Vagina (tissue), 2 donors: ENCODE results near the gene PBX4. TPM values are rescaled to one million over a fixed set of nuclear protein-coding genes. Genes with fewer than 3 reads are reported as not detected.

Source experiments
- DNase-seq, 2 donors: peaks; one replicate each; pipeline ENCODE4 v3.0.0-alpha.2; 2017; ENCODE audit errors: extremely low spot score in 2 of 2
- H3K27ac ChIP-seq: fragments of 200-600 bp; sonication (generic); one replicate; pipeline ENCODE4 v1.5.1; 2019
- H3K27me3 ChIP-seq: fragments of 200-600 bp; sonication (generic); one replicate; pipeline ENCODE4 v1.5.1; 2019
- H3K36me3 ChIP-seq, 2 donors: fragments of 200-600 bp; sonication (generic); one replicate each; pipeline ENCODE4 v1.5.1; 2017 to 2019
- H3K4me1 ChIP-seq: fragments of 200-600 bp; sonication (generic); one replicate; pipeline ENCODE4 v1.5.1; 2019
- H3K4me3 ChIP-seq, 2 donors: fragments of 200-600 bp; sonication (generic); 1 replicate in 1 of 2; 2 replicates in 1 of 2; pipeline ENCODE4 v1.5.1; 2016 to 2019
- H3K9me3 ChIP-seq: fragments of 200-600 bp; sonication (generic); one replicate; pipeline ENCODE4 v1.5.1; 2019
- CTCF ChIP-seq, 3 experiments: fragments of 450-650 bp in 2 of 3; fragments of 200-600 bp in 1 of 3; sonication (generic) in 1 of 3; IDR thresholded peaks; one replicate each; pipeline ENCODE4 v1.5.1; 2017 to 2019; ENCODE audit warnings: antibody characterized with exemption in 3 of 3, mild to moderate bottlenecking in 2 of 3, moderate library complexity in 2 of 3
- POLR2A ChIP-seq, 2 donors: fragments of 450-650 bp; IDR thresholded peaks; one replicate each; pipeline ENCODE4 v1.6.1; 2017; ENCODE audit warnings: antibody characterized with exemption in 2 of 2, mild to moderate bottlenecking in 2 of 2, moderate library complexity in 2 of 2
- POLR2AphosphoS5 ChIP-seq, 2 donors: sonication (generic); formaldehyde crosslinking; IDR thresholded peaks; one replicate each; pipeline ENCODE4 v1.9.0; 2017; ENCODE audit warnings: antibody characterized with exemption in 2 of 2, mild to moderate bottlenecking in 2 of 2, low read depth in 1 of 2; ENCODE audit not compliant: insufficient read depth in 1 of 2
- intact Hi-C: fragments of 100-400 bp; cut with DNase I; formaldehyde crosslinking; loops from one replicate; pipeline ENCODE4 v1.15.1; 2023
- total RNA-seq: library from RNA; depleted of rRNA; stranded (reverse); fragments of >200 nt; gene quantifications from one replicate; pipeline ENCODE4 v1.2.3, GENCODE V29; 2016

PBX4 gene
- total RNA-seq, 1 donor from 2014 or later: 5.2 TPM

GRCh38 chr19:19587771-19588170 lies 30.7 kb downstream of the PBX4 start:
- H3K4me3 ChIP-seq: no peak overlapping the region
- intact Hi-C loops: no loop called here
- no peaks in the 10 kb centered on the region for H3K36me3 ChIP-seq
- H3K27me3 ChIP-seq: no peaks in the 10 kb centered on the region
- no peak for TF ChIP-seq POLR2A (IDR thresholded peaks at IDR 0.05)
- no peak for TF ChIP-seq POLR2AphosphoS5 (IDR thresholded peaks at IDR 0.05; ENCODE audit: insufficient read depth in 1 of 2, low read depth in 1 of 2)
- TF ChIP-seq CTCF (IDR thresholded peaks at IDR 0.05): no peak
- no peak for DNase-seq
- no peak overlapping the region for H3K27ac ChIP-seq
- no peaks in the 10 kb centered on the region for H3K9me3 ChIP-seq
- H3K4me1 ChIP-seq: peaks cover 16% of the 10 kb centered on the region

GRCh38 chr19:19584356-19584755 lies 34.1 kb downstream of the PBX4 start:
- Histone ChIP-seq H3K4me1 (no peaks in the 10 kb centered on the region), H3K9me3 (no peaks in the 10 kb centered on the region), H3K4me3 (no peak overlapping the region), H3K36me3 (no peaks in the 10 kb centered on the region), H3K27ac (no peak overlapping the region), H3K27me3 (no peaks in the 10 kb centered on the region)
- intact Hi-C loops: no loop called here
- DNase-seq: no peak
- TF ChIP-seq POLR2AphosphoS5 (IDR thresholded peaks at IDR 0.05; ENCODE audit: insufficient read depth in 1 of 2, low read depth in 1 of 2) (no peak), POLR2A (IDR thresholded peaks at IDR 0.05) (no peak), CTCF (IDR thresholded peaks at IDR 0.05) (no peak)

GRCh38 chr19:19582471-19582870 lies 36.0 kb downstream of the PBX4 start:
- DNase-seq: no peak
- Histone ChIP-seq H3K27ac (no peak overlapping the region), H3K4me3 (no peak overlapping the region), H3K36me3 (no peaks in the 10 kb centered on the region), H3K27me3 (no peaks in the 10 kb centered on the region), H3K9me3 (no peaks in the 10 kb centered on the region), H3K4me1 (no peaks in the 10 kb centered on the region)
- intact Hi-C loops: no loop called here
- TF ChIP-seq POLR2A (IDR thresholded peaks at IDR 0.05) (no peak), CTCF (IDR thresholded peaks at IDR 0.05) (no peak), POLR2AphosphoS5 (IDR thresholded peaks at IDR 0.05; ENCODE audit: insufficient read depth in 1 of 2, low read depth in 1 of 2) (no peak)

- Histone ChIP-seq H3K36me3 (no peaks in the 10 kb centered on the region), H3K27me3 (no peaks in the 10 kb centered on the region), H3K4me1 (no peaks in the 10 kb centered on the region), H3K4me3 (no peak overlapping the region), H3K9me3 (no peaks in the 10 kb centered on the region), H3K27ac (no peak overlapping the region)
- no peak for TF ChIP-seq CTCF (IDR thresholded peaks at IDR 0.05)
- no peak for TF ChIP-seq POLR2AphosphoS5 (IDR thresholded peaks at IDR 0.05; ENCODE audit: insufficient read depth in 1 of 2, low read depth in 1 of 2)
- TF ChIP-seq POLR2A (IDR thresholded peaks at IDR 0.05): no peak
- no peak for DNase-seq
- intact Hi-C loops: no loop called here
Measured at GRCh38 chr19:19581391-19581790, 37.1 kb downstream of the PBX4 start.

GRCh38 chr19:19580418-19580817 lies 38.1 kb downstream of the PBX4 start:
- H3K27me3 ChIP-seq: no peaks in the 10 kb centered on the region
- no peaks in the 10 kb centered on the region for H3K36me3 ChIP-seq
- no peak for DNase-seq
- H3K9me3 ChIP-seq: no peaks in the 10 kb centered on the region
- intact Hi-C loops: no loop called here
- no peak for TF ChIP-seq POLR2A (IDR thresholded peaks at IDR 0.05)
- no peak for TF ChIP-seq POLR2AphosphoS5 (IDR thresholded peaks at IDR 0.05; ENCODE audit: insufficient read depth in 1 of 2, low read depth in 1 of 2)
- no peak for TF ChIP-seq CTCF (IDR thresholded peaks at IDR 0.05)
- no peak overlapping the region for H3K27ac ChIP-seq
- no peaks in the 10 kb centered on the region for H3K4me1 ChIP-seq
- no peak overlapping the region for H3K4me3 ChIP-seq
